ENCODE data around the gene USP46.

GRCh38 chr4:52546449-52546848 lies 112.7 kb downstream of the USP46 start:
- TF ChIP-seq CTCF (IDR thresholded peaks at IDR 0.05; ENCODE audit: insufficient read depth, low read length): no peak
- TF ChIP-seq REST (IDR thresholded peaks at IDR 0.05; ENCODE audit: insufficient replicate concordance, low read depth): no peak
- no peak for TF ChIP-seq POLR2AphosphoS5 (IDR thresholded peaks at IDR 0.05; ENCODE audit: low read depth)
- TF ChIP-seq GABPA (IDR thresholded peaks at IDR 0.05; ENCODE audit: low read depth): no peak

Data from HL-60 (cell line).